K562 (cell line): ENCODE data around the gene AMELX. TPM values are rescaled to one million over a fixed set of nuclear protein-coding genes. Genes with fewer than 3 reads are reported as not detected.

Experiments
- ADNP ChIP-seq: fragments of 200-800 bp; sonication (Bioruptor generic); IDR thresholded peaks from 2 replicates; pipeline ENCODE4 v1.6.1; 2016; ENCODE audit warnings: missing genetic modification characterization, missing compliant biosample characterization
- ATF3 ChIP-seq, 2 experiments: fragments of 450-650 bp in 1 of 2; sonication (generic) in 1 of 2; formaldehyde crosslinking in 1 of 2; IDR thresholded peaks in 1 of 2; conservative IDR thresholded peaks in 1 of 2; 2 replicates each; pipeline versions ENCODE4 v1.6.1 to v1.8.1; 2016 to 2023; ENCODE audit warnings: mild to moderate bottlenecking in 2 of 2, moderate library complexity in 2 of 2, inconsistent platforms in 1 of 2, missing genetic modification reagents in 1 of 2
- HMGXB4 ChIP-seq: sonication (generic); formaldehyde crosslinking; IDR thresholded peaks from 2 replicates; pipeline ENCODE4 v1.8.1; 2023; ENCODE audit warnings: mild to moderate bottlenecking, missing genetic modification reagents
- LCOR ChIP-seq: sonication (generic); formaldehyde crosslinking; IDR thresholded peaks from 2 replicates; pipeline ENCODE4 v1.8.0; 2022; ENCODE audit warnings: mild to moderate bottlenecking, missing genetic modification reagents
- MEF2A ChIP-seq: IDR thresholded peaks from 2 replicates; pipeline ENCODE4 v1.6.1; 2011; ENCODE audit warnings: low read depth, mild to moderate bottlenecking, low read length, moderate library complexity; ENCODE audit not compliant: control insufficient read depth
- NFATC3 ChIP-seq: fragments of 450-650 bp; IDR thresholded peaks from 2 replicates; pipeline ENCODE4 v1.6.1; 2017; ENCODE audit warnings: mild to moderate bottlenecking
- ZNF197 ChIP-seq: fragments of 200-800 bp; sonication (Bioruptor generic); IDR thresholded peaks from 2 replicates; pipeline ENCODE4 v1.6.1; 2016; ENCODE audit warnings: low read depth, missing genetic modification characterization, missing compliant biosample characterization
- ZNF655 ChIP-seq: fragments of 250-450 bp; sonication (Bioruptor Pico); IDR thresholded peaks from 2 replicates; pipeline ENCODE4 v1.5.0; 2021
- polyA plus RNA-seq, 8 experiments: library from polyadenylated mRNA; depleted of rRNA in 4 of 8; stranded (reverse) in 5 of 8; unstranded in 3 of 8; fragments of >200 nt; fragmentation: Nextera tagmentation in 2 of 8; fragmentation: Illumina TruSeq in 1 of 8; extraction: Ambion mirVana in 2 of 8; extraction: Trizol in 1 of 8; gene quantifications; 2 replicates each; pipeline versions ENCODE4 v1.2.1 to v1.2.3, GENCODE V29; 2011 to 2014; ENCODE audit warnings: inconsistent platforms in 1 of 8, missing spikeins in 1 of 8
- total RNA-seq, 7 experiments: library from RNA; depleted of rRNA in 6 of 7; stranded (reverse); fragments of >200 nt in 6 of 7; fragmentation: Illumina TruSeq in 2 of 7; extraction: Trizol in 2 of 7; gene quantifications; 2 replicates each; pipeline versions ENCODE4 v1.2.1 to v1.2.3, GENCODE V29; 2011 to 2021; ENCODE audit warnings: low replicate concordance in 1 of 7

The AMELX gene
- total and polyA plus RNA-seq, 9 of the 15 experiments (the other 6 are each of a cell fraction or from before 2014, with no cell fraction given) = 0.22 TPM; not detected in 8

GRCh38 chrX:11273544-11273943 is 19.7 kb upstream of the AMELX start (continued):
- no peak for TF ChIP-seq HMGXB4 (CRISPR knock-in tag)
- TF ChIP-seq MEF2A = no peak
- TF ChIP-seq ADNP (tag) = peak; percentile 41; the same call in 1 of the 2 replicates
- TF ChIP-seq NFATC3 = no peak
- TF ChIP-seq ZNF197 (CRISPR knock-in tag) = no peak
- peak; percentile 22; the same call in 1 of the 2 replicates for TF ChIP-seq ATF3 (IDR thresholded peaks at IDR 0.05)
- no peak for TF ChIP-seq ATF3 (CRISPR knock-in tag; conservative IDR thresholded peaks at IDR 0.05)
- TF ChIP-seq LCOR (CRISPR knock-in tag) = no peak
- no peak for TF ChIP-seq ZNF655 (CRISPR knock-in tag)
